GM12878 (cell line): Measurements from ENCODE around the gene TNNT3. TPM values are rescaled to one million over a fixed set of nuclear protein-coding genes. Genes with fewer than 3 reads are reported as not detected.

ENCODE experiments used
- ATAC-seq: fragments of 200-7000 bp; cut with Tn5 transposase; 3 replicates; pipeline ENCODE4 v1.9.1; 2020; ENCODE audit warnings: mild to moderate bottlenecking, moderate library complexity
- BruUV-seq: library from RNA; stranded (reverse); fragments of 400-500 nt; replicated peaks from 2 replicates; lab custom pipeline; 2021; lab: Mats Ljungman, UMichigan
- CTCF ChIA-PET: fragments of 300-600 bp; sonication (Branson Sonifier 250); formaldehyde crosslinking; extraction: SDS; loops from one replicate; lab custom pipeline; 2021; ENCODE audit warnings: inconsistent platforms; lab: Yijun Ruan, JAX
- POLR2A ChIA-PET: fragments of 350-600 bp; formaldehyde crosslinking; extraction: SDS; loops from one replicate; lab custom pipeline; 2021; ENCODE audit warnings: inconsistent platforms; lab: Charles Lee
- RAD21 ChIA-PET: fragments of 300-600 bp; sonication (Branson Sonifier 250); formaldehyde crosslinking; loops from one replicate; lab custom pipeline; 2023; ENCODE audit warnings: antibody characterized with exemption; ENCODE audit not compliant: unreplicated experiment; lab: Charles Lee
- SMC1A ChIA-PET: fragments of 300-600 bp; sonication (Branson Sonifier 250); formaldehyde crosslinking; loops from one replicate; lab custom pipeline; 2023; ENCODE audit not compliant: unreplicated experiment, uncharacterized antibody; lab: Charles Lee
- DNase-seq: peaks from one replicate; pipeline ENCODE4 v3.0.0-alpha.2; 2011; ENCODE audit warnings: low read depth, low spot score
- FAIRE-seq: peaks from 3 replicates; lab custom pipeline; 2011; peaks lifted over from hg19 to GRCh38; lab: Jason Lieb, UNC
- H2AFZ ChIP-seq: 2 replicates; pipeline ENCODE4 v1.6.0; 2011; ENCODE audit warnings: low read depth, low read length, control low read depth; ENCODE audit not compliant: control insufficient read depth
- H3K27ac ChIP-seq: 2 replicates; pipeline ENCODE4 v1.5.1; 2011; ENCODE audit warnings: control low read depth; ENCODE audit not compliant: control insufficient read depth, insufficient read depth
- H3K27me3 ChIP-seq, 2 experiments: replicated peaks in 1 of 2; 2 replicates each; pipeline versions ENCODE4 v1.6.0 to v1.6.1; 2011; ENCODE audit warnings: low read length in 1 of 2; ENCODE audit not compliant: control insufficient read depth in 2 of 2, insufficient read depth in 2 of 2
- H3K36me3 ChIP-seq, 2 experiments: 2 replicates each; pipeline ENCODE4 v1.5.1; 2011; ENCODE audit warnings: low read length in 1 of 2; ENCODE audit not compliant: control insufficient read depth in 2 of 2, insufficient read depth in 2 of 2
- H3K4me1 ChIP-seq: 2 replicates; pipeline ENCODE4 v1.6.1; 2011; ENCODE audit warnings: mild to moderate bottlenecking, low read length, moderate library complexity, mixed read lengths; ENCODE audit not compliant: control insufficient read depth, insufficient read depth
- H3K4me2 ChIP-seq: 2 replicates; pipeline ENCODE4 v1.6.0; 2011; ENCODE audit warnings: control low read depth; ENCODE audit not compliant: control insufficient read depth, insufficient read depth
- H3K4me3 ChIP-seq: fragments of 200-600 bp; sonication (generic); 2 replicates; pipeline ENCODE4 v1.5.1; 2016
- H3K79me2 ChIP-seq: 2 replicates; pipeline ENCODE4 v1.6.0; 2011; ENCODE audit warnings: low read length; ENCODE audit not compliant: control insufficient read depth, insufficient read depth
- H3K9ac ChIP-seq: 2 replicates; pipeline ENCODE4 v1.8.0; 2011; ENCODE audit warnings: low read length, control low read depth, mixed read lengths; ENCODE audit not compliant: control insufficient read depth, insufficient read depth
- H3K9me3 ChIP-seq: replicated peaks from 3 replicates; pipeline ENCODE4 v1.5.1; 2011; ENCODE audit warnings: mild to moderate bottlenecking, low read length; ENCODE audit not compliant: control insufficient read depth, insufficient read depth
- H4K20me1 ChIP-seq: 2 replicates; pipeline ENCODE4 v1.6.0; 2011; ENCODE audit not compliant: control insufficient read depth, insufficient read depth
- PAX5 ChIP-seq: IDR thresholded peaks from 2 replicates; pipeline ENCODE4 v1.6.1; 2011; ENCODE audit warnings: low read depth, low read length, borderline replicate concordance
- POLR2A ChIP-seq: IDR thresholded peaks from 2 replicates; pipeline ENCODE4 v1.6.1; 2011; ENCODE audit warnings: low read depth, mild to moderate bottlenecking, low read length
- SP1 ChIP-seq: IDR thresholded peaks from one replicate; pipeline ENCODE4 v1.6.1; 2011; ENCODE audit warnings: low read depth, low read length
- ZZZ3 ChIP-seq: IDR thresholded peaks from 2 replicates; pipeline ENCODE4 v1.6.1; 2011; ENCODE audit warnings: low read depth; ENCODE audit not compliant: control insufficient read depth, insufficient read length
- WGBS: methylation state at CpG from one replicate; pipeline ENCODE4 v1.1.6; 2016; ENCODE audit warnings: low lambda C conversion rate; ENCODE audit not compliant: insufficient replicate concordance, insufficient coverage; ENCODE audit errors: missing lambda C conversion rate; 5-methylcytosine and 5-hydroxymethylcytosine counted together
- in situ Hi-C: fragments of 300-500 bp; cut with MboI; formaldehyde crosslinking; loops from 9 replicates; pipeline ENCODE4 v1.14.3; 2018; ENCODE audit warnings: mixed read lengths
- intact Hi-C: fragments of 100-400 bp; cut with micrococcal nuclease; formaldehyde crosslinking; loops from one replicate; pipeline ENCODE4 v1.14.2; 2022; ENCODE audit not compliant: unreplicated experiment
- polyA plus RNA-seq, 11 experiments: library from polyadenylated mRNA; depleted of rRNA in 4 of 11; unstranded in 6 of 11; stranded (reverse) in 5 of 11; fragments of >200 nt; fragmentation: Nextera tagmentation in 4 of 11; fragmentation: Illumina TruSeq in 1 of 11; extraction: Ambion mirVana in 4 of 11; extraction: Trizol in 1 of 11; gene quantifications; 1 replicate in 1 of 11; 2 replicates in 10 of 11; pipeline versions ENCODE4 v1.2.1 to v1.2.3, GENCODE V29; 2011 to 2016; ENCODE audit warnings: inconsistent platforms in 2 of 11, missing spikeins in 2 of 11, low read depth in 1 of 11
- total RNA-seq, 4 experiments: library from RNA; depleted of rRNA in 3 of 4; stranded (reverse); fragments of >200 nt in 3 of 4; fragmentation: Illumina TruSeq in 1 of 4; extraction: Trizol in 1 of 4; gene quantifications; 2 replicates each; pipeline versions ENCODE4 v1.2.1 to v1.2.3, GENCODE V29; 2013 to 2021
- TF ChIP-seq, protein P1 (sequence below), 3 experiments: IDR thresholded peaks in 2 of 3; conservative IDR thresholded peaks in 1 of 3; 2 replicates each; pipeline ENCODE4 v1.5.1; 2011; ENCODE audit warnings: low read depth in 3 of 3, low read length in 3 of 3, mild to moderate bottlenecking in 3 of 3, control low read depth in 2 of 3, moderate library complexity in 2 of 3, inconsistent platforms in 1 of 3, mixed read lengths in 1 of 3; ENCODE audit not compliant: control insufficient read depth in 2 of 3, insufficient read depth in 1 of 3; ENCODE audit errors: extremely low read depth in 1 of 3
- TF ChIP-seq, protein P2 (sequence below): IDR thresholded peaks from 2 replicates; pipeline ENCODE4 v1.6.1; 2011; ENCODE audit warnings: borderline replicate concordance, low read depth, mild to moderate bottlenecking, moderate library complexity, mixed read lengths, low read length; ENCODE audit not compliant: insufficient read depth; ENCODE audit errors: extremely low read length

TNNT3 gene
- total and polyA plus RNA-seq, 10 of the 15 experiments (the other 5 are each of a cell fraction or from before 2014, with no cell fraction given): 0.40 to 0.50 TPM; not detected in 8

- TF ChIP-seq, protein P1, sequence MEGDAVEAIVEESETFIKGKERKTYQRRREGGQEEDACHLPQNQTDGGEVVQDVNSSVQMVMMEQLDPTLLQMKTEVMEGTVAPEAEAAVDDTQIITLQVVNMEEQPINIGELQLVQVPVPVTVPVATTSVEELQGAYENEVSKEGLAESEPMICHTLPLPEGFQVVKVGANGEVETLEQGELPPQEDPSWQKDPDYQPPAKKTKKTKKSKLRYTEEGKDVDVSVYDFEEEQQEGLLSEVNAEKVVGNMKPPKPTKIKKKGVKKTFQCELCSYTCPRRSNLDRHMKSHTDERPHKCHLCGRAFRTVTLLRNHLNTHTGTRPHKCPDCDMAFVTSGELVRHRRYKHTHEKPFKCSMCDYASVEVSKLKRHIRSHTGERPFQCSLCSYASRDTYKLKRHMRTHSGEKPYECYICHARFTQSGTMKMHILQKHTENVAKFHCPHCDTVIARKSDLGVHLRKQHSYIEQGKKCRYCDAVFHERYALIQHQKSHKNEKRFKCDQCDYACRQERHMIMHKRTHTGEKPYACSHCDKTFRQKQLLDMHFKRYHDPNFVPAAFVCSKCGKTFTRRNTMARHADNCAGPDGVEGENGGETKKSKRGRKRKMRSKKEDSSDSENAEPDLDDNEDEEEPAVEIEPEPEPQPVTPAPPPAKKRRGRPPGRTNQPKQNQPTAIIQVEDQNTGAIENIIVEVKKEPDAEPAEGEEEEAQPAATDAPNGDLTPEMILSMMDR (IDR thresholded peaks at IDR 0.05 in 2 of 3, conservative IDR thresholded peaks at IDR 0.05 in 1 of 3; ENCODE audit: control insufficient read depth in 2 of 3, extremely low read depth in 1 of 3, insufficient read depth in 1 of 3, low read depth in 3 of 3, low read length in 3 of 3): peak; percentile 27 to 58 (median 47)
Measured at GRCh38 chr11:1876361-1877063, 43.0 kb upstream of the TNNT3 start (continued).

DNA sequence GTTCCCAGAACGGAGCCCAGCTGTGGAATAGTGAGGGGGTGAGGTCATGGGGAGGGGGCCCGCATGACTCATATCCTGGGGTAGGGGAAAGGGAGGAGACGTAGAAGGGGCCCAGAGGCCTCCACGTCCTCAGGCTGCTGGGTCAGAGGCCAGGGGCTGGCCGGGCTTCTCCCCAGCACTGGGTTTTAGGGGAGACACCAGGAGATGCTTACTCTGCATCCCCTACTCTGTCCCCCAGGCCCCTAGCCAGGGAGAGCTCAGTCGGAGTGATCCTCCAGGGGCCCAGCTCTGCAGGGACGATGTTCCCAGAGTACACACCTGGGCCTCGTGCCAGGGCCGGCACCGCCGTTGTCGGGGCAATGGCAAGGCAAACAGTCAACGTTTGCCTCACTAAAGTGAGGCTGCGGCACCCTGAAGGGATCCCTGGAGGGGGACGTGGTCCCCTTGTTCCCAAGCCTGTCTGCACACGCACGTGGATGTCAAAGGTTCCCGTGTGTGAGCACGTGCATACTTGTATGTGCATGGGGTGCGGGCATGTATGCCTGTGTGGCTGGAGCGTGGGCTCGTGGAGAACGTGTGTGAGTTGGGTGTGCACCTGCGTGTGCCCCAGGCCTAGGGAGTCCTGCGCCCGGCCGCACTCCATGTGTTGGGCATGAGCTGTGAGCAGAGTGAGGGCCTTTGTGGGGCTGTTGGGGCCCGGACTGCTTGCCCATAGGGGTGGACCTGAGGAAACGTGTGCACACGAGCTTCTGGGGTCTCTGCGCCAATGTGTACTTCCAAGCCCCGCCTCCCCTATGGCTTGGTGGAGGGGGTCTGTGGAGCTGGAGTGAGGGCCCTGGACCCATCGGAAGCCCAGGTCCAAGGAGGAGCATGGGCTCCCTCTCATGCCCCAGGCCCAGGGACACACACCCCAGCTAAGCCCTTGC, 42.0 kb upstream of the TNNT3 start:
- TF ChIP-seq ZZZ3: no peak
- 0 out of 2 replicates have a peak, but pooled peaks have one; percentile 23 for TF ChIP-seq POLR2A
- TF ChIP-seq SP1: no peak
- TF ChIP-seq, protein P2, sequence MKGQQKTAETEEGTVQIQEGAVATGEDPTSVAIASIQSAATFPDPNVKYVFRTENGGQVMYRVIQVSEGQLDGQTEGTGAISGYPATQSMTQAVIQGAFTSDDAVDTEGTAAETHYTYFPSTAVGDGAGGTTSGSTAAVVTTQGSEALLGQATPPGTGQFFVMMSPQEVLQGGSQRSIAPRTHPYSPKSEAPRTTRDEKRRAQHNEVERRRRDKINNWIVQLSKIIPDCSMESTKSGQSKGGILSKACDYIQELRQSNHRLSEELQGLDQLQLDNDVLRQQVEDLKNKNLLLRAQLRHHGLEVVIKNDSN: no peak
- TF ChIP-seq PAX5: no peak
- TF ChIP-seq, all 136 proteins: peak for 1
- ATAC-seq: no peak
- FAIRE-seq: no peak
- ChIA-PET CTCF (no interaction called here), SMC1A (no interaction called here), POLR2A (no interaction called here), RAD21 (interaction anchor here (1.4 kb wide), 1 partner anchor 41 kb away, joined by 3 read pairs; no protein-coding TSS in a partner anchor)
- BruUV-seq: no TSS peak
- no peak for DNase-seq
- 68% methylated on average over 32 of the region's 33 CpGs for WGBS
- H3K9ac ChIP-seq: no peak overlapping the region
- H3K79me2 ChIP-seq: no peaks in the 10 kb centered on the region; the same call in none of the 2 replicates
- peaks cover 0 to 15% of the 10 kb centered on the region in 2 experiments; a peak in 2 of 4 replicates for H3K36me3 ChIP-seq
- in situ Hi-C loops: no loop called here
- H2AFZ ChIP-seq: no peak overlapping the region
- H3K4me3 ChIP-seq: no peak overlapping the region
- H3K27me3 ChIP-seq: no peaks in the 10 kb centered on the region
- no peak overlapping the region for H3K4me2 ChIP-seq
- no peaks in the 10 kb centered on the region; the same call in 1 of the 2 replicates for H3K4me1 ChIP-seq
- H3K9me3 ChIP-seq: no peaks in the 10 kb centered on the region
- H3K27ac ChIP-seq: no peak overlapping the region
- no peaks in the 10 kb centered on the region for H4K20me1 ChIP-seq
- intact Hi-C loops: no loop called here
